K562 (cell line): ENCODE measurements around the gene NCKAP1. TPM values are rescaled to one million over a fixed set of nuclear protein-coding genes. Genes with fewer than 3 reads are reported as not detected.

Source experiments
- BRCA1 ChIP-seq, 2 experiments: fragments of 450-650 bp in 1 of 2; sonication (generic) in 1 of 2; formaldehyde crosslinking in 1 of 2; IDR thresholded peaks; 2 replicates each; pipeline versions ENCODE4 v1.5.0 to v1.6.1; 2017 to 2020; ENCODE audit warnings: mild to moderate bottlenecking in 1 of 2, missing genetic modification reagents in 1 of 2
- CUX1 ChIP-seq: fragments of 200-800 bp; sonication (Bioruptor generic); IDR thresholded peaks from 2 replicates; pipeline ENCODE4 v1.6.1; 2016; ENCODE audit warnings: missing genetic modification characterization, missing compliant biosample characterization
- ETV1 ChIP-seq: fragments of 450-650 bp; conservative IDR thresholded peaks from 2 replicates; pipeline ENCODE4 v1.6.1; 2016; ENCODE audit warnings: missing genetic modification characterization, control low read depth, low read depth, missing compliant biosample characterization
- GMEB1 ChIP-seq: fragments of 250-450 bp; sonication (Bioruptor Pico); IDR thresholded peaks from 2 replicates; pipeline ENCODE4 v1.4.0; 2020; ENCODE audit warnings: mild to moderate bottlenecking
- GTF2F1 ChIP-seq: IDR thresholded peaks from 2 replicates; pipeline ENCODE4 v1.6.1; 2011; ENCODE audit warnings: low read depth, low read length, improper control_type of control experiment
- MXD1 ChIP-seq: fragments of 250-450 bp; sonication (Bioruptor Pico); IDR thresholded peaks from 2 replicates; pipeline ENCODE4 v1.8.0; 2021; ENCODE audit warnings: borderline replicate concordance, mild to moderate bottlenecking, moderate library complexity; ENCODE audit not compliant: poor library complexity, severe bottlenecking
- PML ChIP-seq: IDR thresholded peaks from 2 replicates; pipeline ENCODE4 v1.6.1; 2012; ENCODE audit warnings: low read length, inconsistent platforms
- POLR2H ChIP-seq: IDR thresholded peaks from 2 replicates; pipeline ENCODE4 v1.6.1; 2016; ENCODE audit warnings: missing genetic modification characterization, low read depth, mild to moderate bottlenecking, control low read depth, missing compliant biosample characterization, moderate library complexity
- PRDM10 ChIP-seq: fragments of 450-650 bp; IDR thresholded peaks from 2 replicates; pipeline ENCODE4 v1.6.1; 2018; ENCODE audit not compliant: partially characterized antibody
- RCOR1 ChIP-seq, 2 experiments: IDR thresholded peaks; 2 replicates each; pipeline ENCODE4 v1.6.1; 2012; ENCODE audit warnings: low read depth in 2 of 2, low read length in 2 of 2, borderline replicate concordance in 1 of 2, improper control_type of control experiment in 1 of 2
- TAF9B ChIP-seq: fragments of 450-650 bp; IDR thresholded peaks from 2 replicates; pipeline ENCODE4 v1.6.1; 2018; ENCODE audit warnings: mild to moderate bottlenecking; ENCODE audit not compliant: partially characterized antibody
- TBP ChIP-seq: optimal IDR thresholded peaks from 2 replicates; pipeline ENCODE3; 2011; ENCODE audit warnings: low read depth, low read length, improper control_type of control experiment
- ZBTB12 ChIP-seq: fragments of 250-450 bp; sonication (Bioruptor Pico); IDR thresholded peaks from 2 replicates; pipeline ENCODE4 v1.4.0; 2020
- ZNF644 ChIP-seq: fragments of 200-800 bp; sonication (Bioruptor generic); IDR thresholded peaks from 2 replicates; pipeline ENCODE4 v1.6.1; 2016; ENCODE audit warnings: low read depth, missing genetic modification characterization, missing compliant biosample characterization
- polyA plus RNA-seq, 8 experiments: library from polyadenylated mRNA; depleted of rRNA in 4 of 8; stranded (reverse) in 5 of 8; unstranded in 3 of 8; fragments of >200 nt; fragmentation: Nextera tagmentation in 2 of 8; fragmentation: Illumina TruSeq in 1 of 8; extraction: Ambion mirVana in 2 of 8; extraction: Trizol in 1 of 8; gene quantifications; 2 replicates each; pipeline versions ENCODE4 v1.2.1 to v1.2.3, GENCODE V29; 2011 to 2014; ENCODE audit warnings: inconsistent platforms in 1 of 8, missing spikeins in 1 of 8
- total RNA-seq, 7 experiments: library from RNA; depleted of rRNA in 6 of 7; stranded (reverse); fragments of >200 nt in 6 of 7; fragmentation: Illumina TruSeq in 2 of 7; extraction: Trizol in 2 of 7; gene quantifications; 2 replicates each; pipeline versions ENCODE4 v1.2.1 to v1.2.3, GENCODE V29; 2011 to 2021; ENCODE audit warnings: low replicate concordance in 1 of 7

Gene NCKAP1
- total and polyA plus RNA-seq, 9 of the 15 experiments (the other 6 are each of a cell fraction or from before 2014, with no cell fraction given): 34.0 to 153 (median 88.7) TPM

- TF ChIP-seq CUX1 (CRISPR knock-in tag) (no peak), ETV1 (tag) (peak; percentile 51), PRDM10 (peak; percentile 96), TBP (peak; percentile 88), POLR2H (peak; percentile 91), PML (peak; percentile 79; the same call in 1 of the 2 replicates), RCOR1 (IDR thresholded peaks at IDR 0.05; ENCODE audit: borderline replicate concordance in 1 of 2, low read depth in 2 of 2, low read length in 2 of 2) (peak in 1 of 2 experiments; percentile 91; a peak in 1 of 4 replicates), GMEB1 (CRISPR knock-in tag) (no peak), TAF9B (peak; percentile 91), GTF2F1 (peak; percentile 75; the same call in 1 of the 2 replicates), BRCA1 (IDR thresholded peaks at IDR 0.05) (no peak), BRCA1 (CRISPR knock-in tag; IDR thresholded peaks at IDR 0.05) (no peak), MXD1 (no peak), ZNF644 (tag) (no peak), ZBTB12 (CRISPR knock-in tag) (no peak; the same call in 1 of the 2 replicates)
These were observed 40.3 kb upstream of the NCKAP1 start, which contains the start of gene DUSP19 (continued) for GRCh38 chr2:183078464-183079138.
